ENCODE results near the gene SLC4A11. TPM values are rescaled to one million over a fixed set of nuclear protein-coding genes. Genes with fewer than 3 reads are reported as not detected.

SLC4A11 gene
- total and polyA plus RNA-seq, 10 of the 15 experiments (the other 5 are each of a cell fraction or from before 2014, with no cell fraction given), result 0.07 to 2.3 (median 1.1) TPM

DNA sequence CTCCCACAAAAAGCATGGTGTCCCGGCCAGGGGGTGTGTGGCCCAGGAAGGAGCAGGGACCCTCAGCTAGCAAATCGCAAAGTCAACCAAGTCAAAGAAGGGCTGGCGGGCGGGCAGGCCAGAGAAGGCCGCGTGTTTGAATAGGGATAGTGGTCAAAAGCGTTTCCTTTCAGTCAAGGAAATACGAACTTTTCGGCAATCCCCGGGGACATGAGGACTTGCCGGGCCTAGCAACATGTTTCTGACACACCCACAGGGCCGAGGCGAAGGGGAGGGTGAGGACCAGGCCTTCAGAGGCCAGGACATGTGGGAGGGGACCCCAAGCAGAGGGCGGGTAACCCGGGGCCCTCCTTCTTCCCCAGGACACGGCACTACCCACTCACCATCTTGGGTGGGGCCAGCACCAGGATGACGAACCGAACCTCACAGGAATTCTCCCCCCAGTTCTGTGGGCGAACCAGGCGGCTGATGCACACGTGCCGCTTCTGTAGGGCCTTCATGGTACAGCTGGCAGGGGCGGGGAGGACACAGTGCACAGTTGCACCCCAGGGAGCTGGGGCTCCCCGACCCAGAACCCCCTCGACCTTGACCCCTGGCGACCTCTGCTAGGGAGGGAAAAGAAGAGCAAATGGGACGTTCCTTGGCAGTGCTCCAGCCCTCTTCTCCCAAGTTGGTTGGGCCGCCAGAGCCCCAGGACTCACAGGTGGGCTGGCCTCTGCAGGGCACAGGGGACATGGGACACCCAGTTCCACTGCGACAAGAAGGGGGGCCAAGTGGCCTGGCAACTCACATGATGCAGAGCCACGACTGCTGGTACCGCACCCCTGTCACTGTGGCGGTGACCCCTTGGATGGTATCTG is 5.6 kb downstream of the SLC4A11 start (continued):
- TF ChIP-seq SUZ12 (IDR thresholded peaks at IDR 0.05; ENCODE audit: unreplicated experiment) (no peak), BRCA1 (IDR thresholded peaks at IDR 0.05; ENCODE audit: low read depth, low read length) (no peak), STAT1 (conservative IDR thresholded peaks at IDR 0.05) (no peak), RCOR1 (conservative IDR thresholded peaks at IDR 0.05; ENCODE audit: low read depth, low read length) (no peak), EP300 (IDR thresholded peaks at IDR 0.05; ENCODE audit: borderline replicate concordance in 1 of 2, control insufficient read depth in 1 of 2, low read depth in 2 of 2, low read length in 2 of 2) (no peak), SMC3 (IDR thresholded peaks at IDR 0.05; ENCODE audit: borderline replicate concordance, low read length) (no peak), TBL1XR1 (IDR thresholded peaks at IDR 0.05; ENCODE audit: low read depth, low read length) (no peak)

DNA sequence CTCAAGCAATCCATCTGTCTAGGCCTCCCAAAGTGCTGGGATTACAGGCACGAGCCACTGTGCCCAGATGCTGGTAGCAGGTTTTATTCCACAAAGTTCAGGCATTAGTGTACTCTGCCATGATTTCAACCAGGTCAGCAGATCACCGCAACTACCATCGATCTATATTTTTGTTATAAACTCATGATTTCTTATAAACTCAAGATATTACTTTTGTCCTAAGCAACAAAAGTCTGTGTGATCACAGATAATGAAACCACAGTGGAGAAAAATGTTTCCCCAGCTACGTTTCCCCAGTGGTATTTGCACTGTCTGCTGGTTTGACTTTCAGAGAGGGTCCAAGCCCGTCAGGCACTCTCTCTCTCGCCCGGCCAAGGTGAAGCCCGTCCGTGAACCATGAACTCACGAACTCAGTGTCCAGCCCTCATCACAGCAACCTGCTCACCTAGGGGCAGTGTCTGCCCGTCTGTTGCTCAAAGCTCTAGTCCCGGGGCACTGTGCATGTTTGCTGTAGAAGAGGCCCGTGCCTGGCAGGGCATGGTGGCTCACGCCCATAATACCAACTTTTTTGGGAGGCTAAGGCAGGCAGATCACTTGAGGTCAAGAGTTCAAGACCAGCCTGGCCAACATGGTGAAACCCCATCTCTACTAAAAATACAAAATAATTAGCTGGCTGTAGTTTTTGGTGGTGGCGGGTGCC is 7.0 kb downstream of the SLC4A11 start:
- POLR2A ChIA-PET, result no interaction called here
- RAD21 ChIA-PET (ENCODE audit: unreplicated experiment), result no interaction called here
- in situ Hi-C loops (cut with MboI), result no loop called here
- TF ChIP-seq ZSCAN29 (IDR thresholded peaks at IDR 0.05), result no peak
- TF ChIP-seq TAF1 (IDR thresholded peaks at IDR 0.05; ENCODE audit: borderline replicate concordance, low read depth, low read length), result no peak
- no peak for TF ChIP-seq ZBED1 (IDR thresholded peaks at IDR 0.05; ENCODE audit: borderline replicate concordance)
- TF ChIP-seq, protein P1, sequence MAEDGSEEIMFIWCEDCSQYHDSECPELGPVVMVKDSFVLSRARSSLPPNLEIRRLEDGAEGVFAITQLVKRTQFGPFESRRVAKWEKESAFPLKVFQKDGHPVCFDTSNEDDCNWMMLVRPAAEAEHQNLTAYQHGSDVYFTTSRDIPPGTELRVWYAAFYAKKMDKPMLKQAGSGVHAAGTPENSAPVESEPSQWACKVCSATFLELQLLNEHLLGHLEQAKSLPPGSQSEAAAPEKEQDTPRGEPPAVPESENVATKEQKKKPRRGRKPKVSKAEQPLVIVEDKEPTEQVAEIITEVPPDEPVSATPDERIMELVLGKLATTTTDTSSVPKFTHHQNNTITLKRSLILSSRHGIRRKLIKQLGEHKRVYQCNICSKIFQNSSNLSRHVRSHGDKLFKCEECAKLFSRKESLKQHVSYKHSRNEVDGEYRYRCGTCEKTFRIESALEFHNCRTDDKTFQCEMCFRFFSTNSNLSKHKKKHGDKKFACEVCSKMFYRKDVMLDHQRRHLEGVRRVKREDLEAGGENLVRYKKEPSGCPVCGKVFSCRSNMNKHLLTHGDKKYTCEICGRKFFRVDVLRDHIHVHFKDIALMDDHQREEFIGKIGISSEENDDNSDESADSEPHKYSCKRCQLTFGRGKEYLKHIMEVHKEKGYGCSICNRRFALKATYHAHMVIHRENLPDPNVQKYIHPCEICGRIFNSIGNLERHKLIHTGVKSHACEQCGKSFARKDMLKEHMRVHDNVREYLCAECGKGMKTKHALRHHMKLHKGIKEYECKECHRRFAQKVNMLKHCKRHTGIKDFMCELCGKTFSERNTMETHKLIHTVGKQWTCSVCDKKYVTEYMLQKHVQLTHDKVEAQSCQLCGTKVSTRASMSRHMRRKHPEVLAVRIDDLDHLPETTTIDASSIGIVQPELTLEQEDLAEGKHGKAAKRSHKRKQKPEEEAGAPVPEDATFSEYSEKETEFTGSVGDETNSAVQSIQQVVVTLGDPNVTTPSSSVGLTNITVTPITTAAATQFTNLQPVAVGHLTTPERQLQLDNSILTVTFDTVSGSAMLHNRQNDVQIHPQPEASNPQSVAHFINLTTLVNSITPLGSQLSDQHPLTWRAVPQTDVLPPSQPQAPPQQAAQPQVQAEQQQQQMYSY (CRISPR knock-in tag; IDR thresholded peaks at IDR 0.05), result no peak
- no peak for TF ChIP-seq BMI1 (IDR thresholded peaks at IDR 0.05; ENCODE audit: borderline replicate concordance)
- TF ChIP-seq CHD2 (IDR thresholded peaks at IDR 0.05; ENCODE audit: borderline replicate concordance, low read depth, low read length), result no peak
- TF ChIP-seq HDGF (IDR thresholded peaks at IDR 0.05), result no peak
- TF ChIP-seq, protein P2, sequence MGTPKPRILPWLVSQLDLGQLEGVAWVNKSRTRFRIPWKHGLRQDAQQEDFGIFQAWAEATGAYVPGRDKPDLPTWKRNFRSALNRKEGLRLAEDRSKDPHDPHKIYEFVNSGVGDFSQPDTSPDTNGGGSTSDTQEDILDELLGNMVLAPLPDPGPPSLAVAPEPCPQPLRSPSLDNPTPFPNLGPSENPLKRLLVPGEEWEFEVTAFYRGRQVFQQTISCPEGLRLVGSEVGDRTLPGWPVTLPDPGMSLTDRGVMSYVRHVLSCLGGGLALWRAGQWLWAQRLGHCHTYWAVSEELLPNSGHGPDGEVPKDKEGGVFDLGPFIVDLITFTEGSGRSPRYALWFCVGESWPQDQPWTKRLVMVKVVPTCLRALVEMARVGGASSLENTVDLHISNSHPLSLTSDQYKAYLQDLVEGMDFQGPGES (IDR thresholded peaks at IDR 0.05), result no peak
- no peak for TF ChIP-seq BACH1 (IDR thresholded peaks at IDR 0.05; ENCODE audit: borderline replicate concordance)
- TF ChIP-seq NFYB (IDR thresholded peaks at IDR 0.05; ENCODE audit: insufficient read depth, low read depth, low read length), result no peak

More for the DNA sequence above, 7.0 kb downstream of the SLC4A11 start:
- H3K9me3 ChIP-seq (replicated peaks; ENCODE audit: control insufficient read depth, insufficient read depth, low read length), result no peaks in the 10 kb centered on the region
- BruUV-seq (replicated peaks), result no TSS peak
- no peaks in the 10 kb centered on the region for H4K20me1 ChIP-seq (ENCODE audit: control insufficient read depth, insufficient read depth)
- no peaks in the 10 kb centered on the region; a peak in 1 of 4 replicates for H3K27me3 ChIP-seq (replicated peaks in 1 of 2; ENCODE audit: control insufficient read depth in 2 of 2, insufficient read depth in 2 of 2, low read length in 1 of 2)
- intact Hi-C loops (cut with micrococcal nuclease; ENCODE audit: unreplicated experiment), result no loop called here
- ChIA-PET SMC1A (ENCODE audit: uncharacterized antibody, unreplicated experiment) (no interaction called here), CTCF (no interaction called here)
- H2AFZ ChIP-seq (ENCODE audit: control insufficient read depth, low read depth, low read length), result no peak overlapping the region
- DNase-seq (ENCODE audit: low read depth, low spot score) (no peak), ATAC-seq (no peak), FAIRE-seq (no peak)
- H3K9ac ChIP-seq (ENCODE audit: control insufficient read depth, insufficient read depth, low read length), result no peak overlapping the region
- no peak overlapping the region for H3K27ac ChIP-seq (ENCODE audit: control insufficient read depth, insufficient read depth)
- 63% methylated on average over 15 of the region's 15 CpGs for WGBS (ENCODE audit: insufficient coverage, insufficient replicate concordance, low lambda C conversion rate, missing lambda C conversion rate)
- no peak overlapping the region for H3K4me2 ChIP-seq (ENCODE audit: control insufficient read depth, insufficient read depth)
- no peaks in the 10 kb centered on the region for H3K79me2 ChIP-seq (ENCODE audit: control insufficient read depth, insufficient read depth, low read length)
- H3K4me3 ChIP-seq, result no peak overlapping the region
- no peaks in the 10 kb centered on the region for H3K4me1 ChIP-seq (ENCODE audit: control insufficient read depth, insufficient read depth, low read length)
- no peaks in the 10 kb centered on the region; a peak in 1 of 4 replicates for H3K36me3 ChIP-seq (ENCODE audit: control insufficient read depth in 2 of 2, insufficient read depth in 2 of 2, low read length in 1 of 2)

Measured in GM12878 (cell line).